Activated CD4-positive, alpha-beta T cell treated with anti-CD3 and anti-CD28 coated beads for 4 hours (primary cell): ENCODE data around the gene USP12.
A peak's percentile ranks its signal among the peaks of the same experiment; 100 is the strongest.
"Not testable (repeated sequence)": the region's sequence is repeated elsewhere in the genome, so short reads cannot be mapped to it uniquely, and the experiment has no call there.

Experiments
- DNase-seq, 2 donors: peaks; one replicate each; pipeline ENCODE4 v3.0.0-alpha.2; 2020

USP12 gene, protein sequence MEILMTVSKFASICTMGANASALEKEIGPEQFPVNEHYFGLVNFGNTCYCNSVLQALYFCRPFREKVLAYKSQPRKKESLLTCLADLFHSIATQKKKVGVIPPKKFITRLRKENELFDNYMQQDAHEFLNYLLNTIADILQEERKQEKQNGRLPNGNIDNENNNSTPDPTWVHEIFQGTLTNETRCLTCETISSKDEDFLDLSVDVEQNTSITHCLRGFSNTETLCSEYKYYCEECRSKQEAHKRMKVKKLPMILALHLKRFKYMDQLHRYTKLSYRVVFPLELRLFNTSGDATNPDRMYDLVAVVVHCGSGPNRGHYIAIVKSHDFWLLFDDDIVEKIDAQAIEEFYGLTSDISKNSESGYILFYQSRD

DNA sequence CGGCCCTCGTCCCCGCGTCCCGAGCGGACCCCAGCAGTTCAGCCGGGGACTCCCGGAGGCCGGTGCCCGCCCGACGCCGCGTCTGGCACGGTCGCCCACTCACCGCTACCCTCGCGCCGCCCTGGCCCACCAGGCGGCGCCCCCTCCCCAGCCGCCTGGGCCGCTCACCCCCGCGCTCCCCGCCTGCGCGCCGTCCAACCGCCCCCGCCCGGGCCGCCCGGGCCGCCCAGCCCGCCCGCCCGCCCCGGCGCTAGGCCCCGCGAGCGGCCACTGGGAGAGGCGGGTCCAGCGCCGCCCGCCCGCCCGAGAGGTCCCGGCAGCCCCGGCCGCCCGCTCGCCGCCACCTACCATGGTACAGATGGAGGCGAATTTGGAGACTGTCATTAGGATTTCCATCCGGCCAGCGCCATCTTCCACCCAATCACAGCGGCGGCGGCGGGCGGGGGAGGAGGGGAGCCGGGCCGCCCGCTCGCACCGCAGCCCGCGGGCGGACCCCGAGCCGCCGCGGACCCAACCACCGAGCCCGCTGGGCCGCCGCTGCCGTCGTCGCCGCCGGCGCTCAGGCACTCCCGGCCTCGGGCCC, at the start of gene USP12:
USP12 (minus strand) TSS at position 568 of the 583 bp plus-strand sequence; CDS start at position 396, 172 bp downstream.
- peak; percentile 48 to 60 for DNase-seq

DNA sequence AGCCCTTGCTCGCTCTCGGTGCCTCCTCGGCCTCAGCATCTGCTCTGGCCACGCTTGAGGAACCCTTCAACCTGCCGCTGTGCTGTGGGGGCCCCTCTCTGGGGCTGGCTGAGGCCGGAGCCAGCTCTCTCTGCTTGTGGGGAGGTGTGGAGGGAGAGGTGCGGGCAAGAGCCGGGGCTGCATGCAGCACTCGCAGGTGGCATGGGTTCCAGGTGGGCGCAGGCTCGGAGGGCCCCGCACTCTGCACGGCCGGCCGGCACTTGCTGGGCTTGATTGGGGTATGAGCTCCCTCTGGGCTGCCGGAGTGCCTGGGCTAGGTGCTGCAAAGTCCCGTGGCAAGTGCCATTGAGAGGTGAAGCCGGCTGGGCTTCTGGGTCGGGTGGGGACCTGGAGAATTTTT, 48.0 kb upstream of the USP12 start:
- no peak for DNase-seq

DNA sequence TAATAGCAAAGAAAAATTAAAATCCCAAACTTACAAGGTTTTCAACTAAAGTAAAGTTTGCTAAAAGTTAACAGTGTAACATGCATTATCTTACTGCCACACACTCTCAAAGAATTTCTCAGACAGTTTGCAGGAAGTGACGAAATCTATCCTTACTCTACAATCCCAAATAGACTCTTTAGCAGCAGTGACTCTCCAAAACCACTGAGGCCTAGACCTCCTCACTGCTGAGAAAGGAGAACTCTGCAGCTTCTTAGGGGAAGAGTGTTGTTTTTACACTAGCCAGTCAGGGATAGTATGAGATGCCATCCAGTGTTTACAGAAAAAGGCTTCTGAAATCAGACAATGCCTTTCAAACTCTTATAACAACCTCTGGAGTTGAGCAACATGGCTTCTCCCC, 47.2 kb upstream of the USP12 start:
- not testable (repeated sequence) for DNase-seq

- DNase-seq = not testable (repeated sequence)
Measured at GRCh38 chr13:27217791-27218190, 46.2 kb upstream of the USP12 start.

GRCh38 chr13:27213386-27213785, 41.8 kb upstream of the USP12 start:
- DNase-seq = not testable (repeated sequence)

- DNase-seq = no peak
Measured at GRCh38 chr13:27211771-27212364, 40.3 kb upstream of the USP12 start.

- no peak for DNase-seq
Measured at GRCh38 chr13:27211271-27211670, 39.7 kb upstream of the USP12 start.

- DNase-seq = no peak
Measured at GRCh38 chr13:27208514-27208913, 36.9 kb upstream of the USP12 start.

DNA sequence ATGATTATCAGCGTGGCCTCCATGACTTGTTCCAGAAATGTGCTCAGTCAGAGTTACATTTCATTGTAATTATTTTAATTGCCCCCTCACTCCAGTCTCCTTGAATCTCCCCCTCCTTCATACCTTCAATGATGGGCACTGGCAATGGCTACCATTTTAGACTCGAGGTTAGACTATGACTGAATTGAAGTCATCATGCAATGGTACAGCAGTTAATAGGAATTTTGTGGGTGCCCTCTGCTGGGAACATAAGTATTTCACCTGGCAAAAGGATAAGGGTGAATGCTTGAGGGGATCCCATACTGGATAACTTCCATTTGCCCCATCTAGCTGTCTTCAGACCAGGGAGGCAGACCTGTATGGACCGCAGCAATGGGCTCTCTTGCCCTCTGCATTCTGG, 32.2 kb upstream of the USP12 start:
- DNase-seq = peak in 1 of 2 donors; percentile 3

DNA sequence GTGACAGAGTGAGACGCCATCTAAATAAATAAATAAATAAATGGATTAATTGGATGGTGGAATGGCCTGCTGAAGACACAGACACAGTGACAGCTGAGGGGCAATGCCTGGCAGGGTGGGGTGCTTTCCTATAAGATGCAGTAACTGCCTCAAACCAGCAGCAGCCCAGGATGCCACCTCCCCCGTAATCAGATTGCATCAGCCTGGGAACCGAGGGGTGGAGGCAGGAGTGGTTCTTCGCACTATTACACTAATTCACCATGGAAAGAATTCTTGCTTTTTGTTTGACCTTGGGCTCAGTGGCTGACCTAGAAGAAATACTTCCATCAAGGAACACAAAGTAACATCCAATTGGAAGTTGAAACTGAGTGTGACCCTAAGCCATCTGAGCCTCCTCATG, 31.6 kb upstream of the USP12 start:
- DNase-seq = no peak

DNA sequence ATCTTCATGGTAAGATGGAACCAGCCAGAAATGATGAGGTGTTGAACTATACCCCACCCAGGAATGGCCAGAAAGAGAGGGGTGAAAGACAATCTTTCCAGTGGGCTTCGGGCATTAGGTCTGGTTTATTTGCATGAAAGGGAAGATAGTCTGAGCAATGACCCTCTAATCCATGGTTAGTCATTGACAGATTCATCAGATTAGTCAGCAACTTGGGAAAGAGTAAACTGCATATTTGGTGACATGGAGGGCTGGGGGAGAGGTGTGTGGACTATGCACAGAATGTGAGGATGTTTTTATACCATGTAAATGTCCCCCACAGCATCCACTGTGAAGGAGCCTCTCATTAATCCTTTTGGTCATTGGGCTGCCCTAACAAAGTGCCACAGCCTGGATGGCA, 30.1 kb upstream of the USP12 start:
- DNase-seq = no peak

DNA sequence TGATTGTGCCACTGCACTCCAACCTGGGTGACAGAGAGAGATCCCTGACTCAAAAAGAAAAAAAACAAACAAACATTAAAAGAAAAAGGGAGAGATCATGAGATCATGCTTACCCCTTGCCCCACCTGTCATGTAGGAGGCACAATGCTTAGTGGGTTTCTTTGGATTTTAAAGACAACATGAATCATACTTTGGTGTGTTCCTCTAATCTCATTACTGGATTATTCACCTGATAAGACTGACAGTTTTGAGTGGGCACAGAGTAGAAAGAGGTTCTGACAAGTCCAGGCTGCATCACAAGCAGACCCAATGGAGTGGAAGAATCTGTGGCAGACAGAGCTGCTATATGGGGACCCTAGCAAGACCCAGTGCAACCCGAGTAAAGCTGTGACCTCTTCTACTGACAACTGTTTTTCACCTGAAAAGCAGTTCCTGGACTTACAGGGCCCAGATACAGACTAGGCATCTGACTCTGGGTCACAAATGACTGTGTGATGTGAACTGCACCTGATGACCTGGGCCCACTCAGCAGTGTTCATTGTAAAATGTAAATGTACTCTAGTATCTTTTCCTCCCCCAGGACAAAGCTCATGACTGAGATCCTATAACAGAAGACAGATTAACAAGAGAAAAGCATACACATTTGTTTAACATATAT, 28.9 kb upstream of the USP12 start:
- no peak for DNase-seq

DNA sequence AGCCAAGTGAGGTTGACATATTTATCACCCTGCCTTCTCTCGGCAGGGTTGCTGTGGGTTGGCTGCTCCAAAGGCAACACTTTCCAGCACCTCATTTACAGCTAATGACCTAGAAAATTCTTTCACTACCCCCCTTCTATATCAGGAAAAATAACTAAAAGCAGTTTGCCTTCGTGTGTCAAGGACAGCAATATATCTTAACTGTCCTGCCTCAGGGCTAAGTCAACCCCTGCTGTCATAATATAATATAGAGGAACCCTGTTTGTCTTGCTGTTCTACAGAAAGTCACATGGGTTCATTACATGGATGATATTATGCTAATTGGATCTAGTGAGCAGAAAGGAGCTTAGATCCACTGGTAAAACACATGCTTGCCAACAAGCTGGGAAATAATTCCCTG, 28.1 kb upstream of the USP12 start:
- DNase-seq = no peak

GRCh38 chr13:27199211-27199610, 27.6 kb upstream of the USP12 start:
- no peak for DNase-seq

- DNase-seq = no peak
Measured at GRCh38 chr13:27194895-27195764, 23.5 kb upstream of the USP12 start.

GRCh38 chr13:27194209-27194608, 22.6 kb upstream of the USP12 start:
- DNase-seq = no peak

DNA sequence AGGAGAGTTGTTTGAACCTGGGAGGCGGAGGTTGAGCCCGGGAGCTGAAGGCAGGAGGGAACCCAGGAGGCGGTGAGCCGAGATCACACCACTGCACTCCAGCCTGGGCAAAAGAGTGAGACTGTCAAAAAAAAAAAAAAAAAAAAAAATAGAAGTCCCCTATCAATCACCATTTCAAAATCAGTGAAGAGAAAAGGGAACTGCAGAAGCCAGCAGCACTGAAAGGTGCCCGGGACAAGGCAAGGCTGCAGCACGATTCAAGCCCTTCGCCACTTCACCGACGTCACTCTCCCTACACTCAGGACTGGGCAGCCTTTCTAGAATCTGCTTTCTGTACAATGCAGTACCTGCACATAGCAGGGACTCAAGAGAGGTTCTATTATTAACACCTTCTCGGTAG, 21.9 kb upstream of the USP12 start:
- no peak for DNase-seq

- DNase-seq = no peak
Measured at GRCh38 chr13:27192973-27193372, 21.4 kb upstream of the USP12 start.

DNA sequence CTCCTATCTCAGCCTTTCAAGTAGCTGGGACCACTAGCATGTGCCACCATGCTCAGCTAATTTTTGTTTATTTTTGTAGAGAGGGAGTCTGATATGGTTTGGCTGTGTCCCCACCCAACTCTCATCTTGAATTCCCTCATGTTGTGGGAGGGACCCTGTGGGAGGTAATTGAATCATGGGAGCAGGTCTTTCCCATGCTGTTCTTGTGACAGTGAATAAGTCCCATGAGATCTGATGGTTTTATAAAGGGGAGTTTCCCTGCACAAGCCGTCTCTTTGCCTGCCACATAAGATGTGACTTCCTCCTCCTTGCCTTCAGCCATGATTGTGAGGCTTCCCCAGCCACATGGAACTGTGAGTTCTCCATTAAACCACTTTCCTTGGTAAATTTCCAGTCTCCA, 20.8 kb upstream of the USP12 start:
- not testable (repeated sequence) for DNase-seq

GRCh38 chr13:27189192-27189591, 17.6 kb upstream of the USP12 start:
- DNase-seq = no peak

GRCh38 chr13:27188239-27188638, 16.6 kb upstream of the USP12 start:
- no peak for DNase-seq

DNA sequence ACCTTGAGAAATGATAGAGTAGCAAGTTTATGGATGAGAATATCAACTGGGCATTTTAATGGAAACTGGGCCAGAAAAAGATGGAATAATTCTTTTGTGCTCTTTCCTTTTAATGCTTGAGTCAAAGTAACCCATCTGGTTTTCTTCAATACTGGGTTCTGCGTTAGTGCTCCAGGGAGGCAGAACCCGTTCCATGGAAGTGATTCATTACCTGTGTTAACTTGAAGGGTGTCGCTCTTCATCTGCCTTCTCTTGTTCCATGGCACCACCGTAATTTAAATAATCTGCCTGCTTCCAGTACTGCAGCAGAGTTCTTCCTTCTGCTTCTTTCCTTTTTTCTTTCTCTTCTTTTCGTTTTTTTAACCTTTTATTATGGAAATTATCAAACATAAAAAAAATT, 14.7 kb upstream of the USP12 start:
- DNase-seq = no peak
